ENCODE measurements around the gene PNKD.

PNKD gene

DNA sequence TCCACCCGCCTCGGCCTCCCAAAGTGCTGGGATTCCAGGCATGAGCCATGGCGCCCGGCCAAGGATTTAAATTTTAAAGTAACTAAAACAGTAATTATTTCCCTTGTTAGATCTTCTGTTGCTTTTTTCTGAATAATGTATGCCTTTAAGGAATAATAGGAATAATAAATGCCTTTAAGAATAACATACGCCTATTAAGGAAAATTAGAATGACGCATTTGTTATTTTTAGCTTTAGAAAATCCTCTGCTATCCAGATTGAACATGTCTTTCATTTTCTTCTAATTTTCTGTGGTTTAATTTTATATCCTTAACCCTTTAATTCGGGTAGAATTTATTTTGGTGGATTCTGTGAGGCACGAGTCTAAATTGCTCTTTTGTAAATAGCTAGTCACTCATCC, 45.1 kb downstream of the PNKD start:
- DNase-seq = no peak

DNA sequence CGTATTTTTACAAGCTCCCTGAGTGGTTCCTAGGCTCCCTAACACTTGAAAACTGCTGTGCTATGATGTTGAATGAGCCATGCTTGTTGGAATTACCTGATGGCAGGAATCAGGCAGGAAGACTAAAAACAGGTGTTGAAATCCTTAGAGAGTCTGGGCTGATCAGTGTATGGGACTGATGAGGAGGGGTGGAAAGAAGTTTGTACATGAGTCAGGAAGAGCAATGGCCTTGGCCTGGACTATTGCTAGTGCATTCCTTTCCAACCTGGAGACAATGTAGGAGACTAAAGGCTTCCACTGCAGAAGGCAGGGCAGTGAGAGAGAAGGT, 46.9 kb downstream of the PNKD start:
- no peak for DNase-seq

DNA sequence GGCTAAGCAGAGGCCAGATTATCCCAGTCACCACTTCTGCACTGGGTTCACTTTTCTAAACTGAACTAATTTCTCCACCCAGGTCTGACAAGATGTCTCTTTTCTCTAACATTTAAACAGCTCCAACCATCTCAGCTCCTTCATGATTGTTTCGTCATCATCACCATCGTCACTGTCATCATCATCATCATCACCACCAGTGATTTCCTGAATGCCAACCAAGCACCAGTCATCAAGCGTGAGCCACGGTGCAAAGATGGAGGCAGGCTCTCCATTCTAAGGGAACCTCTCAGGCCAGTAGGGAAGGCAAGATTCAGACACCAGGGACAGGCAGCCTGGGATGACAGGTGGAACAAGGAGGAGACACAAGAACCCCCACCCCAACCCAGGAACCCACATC, 47.5 kb downstream of the PNKD start:
- no peak for DNase-seq

DNA sequence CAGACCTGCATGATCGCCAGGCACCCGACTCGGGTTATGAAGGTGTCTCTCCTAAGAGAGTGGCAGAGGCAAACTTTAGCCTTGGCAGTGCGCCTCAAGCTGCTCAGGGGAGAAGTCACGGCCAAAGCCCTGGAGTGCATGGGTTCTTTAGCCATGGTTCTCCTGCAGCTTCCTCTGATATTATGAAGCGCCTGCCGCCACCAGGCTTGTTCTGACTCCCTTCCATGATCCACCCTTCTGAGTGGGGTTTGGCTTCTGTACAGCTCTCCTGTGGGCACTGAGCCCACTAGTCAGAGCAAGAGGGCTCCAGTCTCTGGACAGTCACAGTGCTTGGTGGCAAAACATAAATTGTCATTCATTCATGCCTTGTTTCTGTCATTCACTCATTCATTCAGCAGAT, 47.9 kb downstream of the PNKD start:
- DNase-seq = no peak

DNA sequence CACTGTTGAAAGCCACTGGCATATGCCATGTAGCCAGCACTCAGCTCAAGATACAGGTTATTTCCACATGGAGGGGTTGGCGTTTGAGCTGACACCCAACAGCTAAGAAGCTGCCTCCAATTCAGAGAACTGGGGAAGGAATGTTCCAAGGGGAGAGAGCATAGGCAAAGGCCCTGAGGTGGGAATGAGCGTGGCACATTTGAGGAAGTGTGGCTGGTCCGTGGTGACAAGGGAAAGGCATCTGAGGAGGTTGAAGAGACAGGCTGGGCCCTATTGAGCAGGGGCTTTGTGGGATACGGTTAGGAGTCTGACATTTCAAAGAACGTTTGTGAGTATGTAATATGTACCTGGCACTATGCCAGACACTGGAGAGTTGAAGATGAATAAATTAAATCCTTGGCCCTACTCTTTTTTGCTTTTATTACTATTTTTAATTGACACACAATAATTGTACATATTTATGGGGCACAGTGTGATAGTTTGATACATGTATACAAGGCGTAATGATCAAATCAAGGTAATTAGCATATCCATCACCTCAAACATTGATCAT, 49.6 kb downstream of the PNKD start:
- DNase-seq = no peak

DNA sequence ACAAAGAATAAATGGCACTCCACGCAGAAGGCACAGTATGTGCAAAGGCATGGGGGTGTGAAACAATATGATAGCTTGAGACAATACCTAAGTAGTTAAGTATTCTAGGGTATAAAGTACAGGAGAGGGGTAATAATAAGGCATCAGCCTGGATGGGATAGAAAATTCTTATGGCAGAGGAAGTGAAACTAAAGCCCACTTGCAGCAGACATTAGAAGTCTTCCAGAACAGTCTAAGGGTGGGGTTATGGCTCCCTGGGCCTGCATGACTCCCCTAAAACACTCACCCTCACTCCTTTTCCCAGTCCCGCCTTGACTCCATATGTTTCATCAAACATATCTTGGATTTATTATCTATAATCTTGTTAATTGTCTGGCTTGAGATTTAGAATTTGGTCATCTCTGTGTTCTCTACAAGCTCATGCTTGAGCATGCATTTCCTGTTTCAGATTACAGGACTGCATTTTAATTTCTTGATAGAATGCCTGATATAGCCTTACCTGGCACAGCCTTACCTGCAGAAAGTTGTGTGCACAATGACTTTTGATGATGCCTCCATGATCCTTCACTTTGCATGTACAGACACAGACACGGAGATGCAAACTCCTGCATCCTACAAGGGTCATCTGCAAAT, 50.5 kb downstream of the PNKD start:
- DNase-seq = no peak

DNA sequence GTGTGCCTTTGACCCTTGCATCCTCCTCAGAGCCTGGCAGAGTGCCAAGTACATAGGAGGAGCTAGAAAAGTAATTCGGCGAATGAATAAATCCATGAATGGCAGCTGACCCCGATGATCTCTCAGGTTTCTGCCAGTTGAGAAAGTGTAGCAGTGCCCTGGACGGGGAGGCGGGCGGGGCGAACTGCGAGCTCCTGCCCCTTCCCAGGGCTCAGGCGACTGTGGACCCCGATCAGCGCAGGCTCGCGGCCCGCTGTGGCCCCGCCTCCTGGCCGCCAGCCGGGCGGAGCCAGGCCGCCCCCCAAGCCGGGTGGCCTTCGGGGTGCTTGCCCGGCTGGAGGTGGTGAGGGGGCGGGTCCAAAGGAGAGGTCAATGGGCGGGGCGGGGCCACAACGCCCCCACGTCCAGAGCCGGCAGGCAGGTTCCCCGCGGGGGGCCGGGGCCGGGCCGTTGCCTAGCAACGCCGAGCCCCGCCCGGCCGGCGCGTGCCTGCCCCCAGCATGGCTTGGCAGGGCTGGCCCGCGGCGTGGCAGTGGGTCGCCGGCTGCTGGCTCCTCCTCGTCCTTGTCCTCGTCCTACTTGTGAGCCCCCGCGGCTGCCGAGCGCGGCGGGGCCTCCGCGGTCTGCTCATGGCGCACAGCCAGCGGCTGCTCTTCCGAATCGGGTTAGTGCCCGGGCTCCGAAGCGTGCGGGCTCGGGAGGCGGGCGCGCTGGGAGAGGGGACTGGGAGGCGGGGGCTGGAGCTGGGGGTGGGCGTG, 52.6 kb downstream of the PNKD start:
- DNase-seq = peak in 41 of 51 donors; percentile 27 to 88 (median 58)

DNA sequence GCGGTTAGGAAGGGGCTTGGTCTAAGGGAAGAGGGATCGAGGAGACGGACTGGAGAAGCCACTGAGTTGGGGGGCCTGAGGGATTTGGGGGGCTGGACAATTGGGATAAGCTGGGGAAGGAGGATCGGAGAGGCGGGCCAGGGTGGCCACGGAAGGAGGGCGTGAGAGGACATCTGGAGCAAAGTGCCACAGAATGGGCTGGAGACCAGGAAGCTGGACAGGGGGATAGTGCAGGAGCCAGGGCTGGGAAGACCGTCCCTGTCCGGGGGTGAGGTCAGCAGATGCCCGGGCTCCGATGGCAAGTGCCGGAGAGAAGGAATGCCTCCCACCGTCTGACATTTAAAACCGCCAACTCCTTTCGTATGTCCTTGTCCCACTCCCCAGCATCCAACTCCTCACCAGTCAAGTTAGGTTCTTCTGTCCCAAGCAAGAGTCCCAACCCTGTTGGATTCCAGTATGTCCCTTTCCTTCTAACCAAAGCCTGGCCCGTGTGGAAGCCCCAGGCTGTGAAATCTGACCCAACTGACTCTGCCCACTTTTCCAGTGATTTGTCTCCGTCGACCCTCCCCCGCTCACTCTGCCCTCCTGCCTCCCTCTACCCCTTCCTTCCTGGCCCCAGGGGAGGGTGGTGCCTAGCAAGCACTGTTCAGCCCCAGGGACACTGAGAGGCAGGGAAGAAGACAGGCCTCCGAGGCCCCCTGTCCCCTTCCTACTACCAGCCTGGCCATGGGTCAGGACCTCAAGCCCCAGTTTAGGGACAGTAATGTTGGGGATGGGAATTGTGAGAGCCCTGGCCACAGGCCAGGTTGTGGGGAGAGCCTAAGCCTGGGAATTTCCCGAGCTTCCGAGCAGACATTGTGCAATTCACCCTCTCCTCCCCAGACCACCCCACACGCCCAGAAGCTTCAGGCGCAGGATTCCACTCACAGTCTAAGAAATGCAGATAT, 53.5 kb downstream of the PNKD start:
- peak in 2 of 51 donors; percentile 14 to 53 for DNase-seq

DNA sequence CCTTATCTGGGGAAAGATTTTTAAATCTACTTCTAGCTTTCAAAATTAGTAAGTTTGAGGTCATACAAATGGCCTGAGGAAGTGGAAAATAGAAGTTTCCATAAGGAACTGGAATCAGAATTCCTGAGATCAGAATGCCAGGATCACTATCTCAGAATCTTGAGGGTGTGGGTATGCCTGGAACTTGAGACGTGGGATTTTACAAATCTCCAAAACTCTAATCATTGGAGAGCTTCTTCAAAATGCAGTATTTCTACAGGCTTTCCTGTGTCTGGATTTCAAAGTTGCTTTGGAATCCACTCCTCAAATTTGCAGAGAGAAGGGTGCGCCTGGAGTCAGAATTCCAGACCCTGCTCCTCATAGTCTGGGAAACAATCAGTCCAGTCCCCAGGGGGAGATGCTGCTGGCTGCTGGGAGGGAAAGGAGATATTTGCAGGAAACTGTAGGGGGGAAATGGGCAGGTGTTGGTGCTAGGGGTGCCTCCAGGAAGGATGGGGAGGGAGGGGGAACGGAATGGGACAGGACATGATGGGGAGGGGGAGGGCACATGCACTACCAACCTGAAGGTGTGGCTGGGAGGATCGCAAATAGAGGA, 55.3 kb downstream of the PNKD start:
- no peak for DNase-seq

DNA sequence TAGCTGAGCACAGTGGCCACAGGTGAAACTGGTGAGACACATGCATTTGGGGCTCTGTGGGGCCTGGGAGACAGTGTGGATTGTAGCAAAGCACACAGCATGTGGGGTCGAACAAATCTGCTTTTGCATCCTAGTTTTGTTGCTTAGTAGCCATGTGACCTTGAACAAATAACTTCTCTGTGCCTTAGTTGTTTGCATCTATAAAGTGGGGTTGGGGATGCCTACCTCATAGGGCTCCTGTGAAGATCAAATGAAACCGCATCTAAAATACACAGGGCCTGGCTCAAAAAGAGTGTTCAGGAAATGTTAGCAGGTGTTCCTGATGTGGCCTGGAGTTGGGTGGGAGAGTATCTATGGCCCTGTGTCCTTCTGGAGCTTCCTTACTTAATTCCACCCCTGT, 56.0 kb downstream of the PNKD start:
- no peak for DNase-seq

DNA sequence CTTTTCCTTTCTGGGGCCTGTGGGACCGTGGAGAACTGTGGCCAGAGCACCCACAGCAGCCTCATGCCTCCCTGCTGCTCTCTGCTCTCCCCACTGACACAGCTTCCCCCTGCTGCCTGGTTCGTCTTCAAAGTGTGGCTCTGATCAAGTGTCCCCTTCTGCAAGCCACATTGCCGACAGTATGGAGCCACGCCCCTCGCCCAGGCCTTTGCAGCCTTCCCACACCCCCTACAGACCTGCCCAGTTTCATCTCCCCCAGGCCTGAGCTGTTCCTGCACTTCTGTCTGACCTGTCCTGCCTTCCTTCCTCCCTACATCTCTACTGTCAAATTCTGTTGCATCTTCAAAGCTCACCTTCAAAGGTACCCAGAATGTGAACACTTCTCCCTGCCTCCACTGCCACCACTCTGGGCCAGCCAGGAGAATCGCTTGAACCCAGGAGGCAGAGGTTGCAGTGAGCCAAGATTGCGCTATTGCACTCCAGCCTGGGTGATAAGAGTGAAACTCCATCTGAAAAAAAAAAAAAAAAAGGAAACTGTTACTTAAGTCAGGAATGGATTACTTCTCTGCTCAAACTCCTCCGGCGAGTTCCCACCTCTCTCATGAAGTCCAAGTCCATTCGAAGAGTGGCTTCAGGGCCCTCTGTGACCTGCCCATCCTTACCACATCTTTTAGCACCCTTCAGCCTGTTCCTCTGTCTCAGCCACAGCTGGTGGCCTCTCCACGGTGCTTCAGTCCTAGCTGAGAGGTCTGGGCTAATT, 57.3 kb downstream of the PNKD start:
- DNase-seq = no peak

DNA sequence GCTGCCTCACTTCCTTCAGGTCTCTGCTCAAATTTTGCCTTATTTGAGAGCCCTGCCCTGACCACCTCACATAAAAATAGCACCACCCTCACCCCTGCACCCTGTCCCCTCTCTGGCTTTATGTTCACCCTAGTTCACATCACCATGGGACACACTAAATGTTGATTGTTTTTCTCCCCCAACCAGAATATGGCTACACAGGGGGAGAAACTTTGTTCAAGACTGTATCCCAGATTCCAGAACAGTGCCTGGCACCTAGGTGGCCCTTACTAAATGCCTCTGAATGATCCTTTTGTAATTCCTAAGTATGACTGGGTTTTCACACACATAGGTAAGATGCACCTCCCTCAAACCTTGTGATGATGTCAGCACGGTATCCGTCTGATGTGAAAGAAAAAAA, 58.0 kb downstream of the PNKD start:
- DNase-seq = no peak

DNA sequence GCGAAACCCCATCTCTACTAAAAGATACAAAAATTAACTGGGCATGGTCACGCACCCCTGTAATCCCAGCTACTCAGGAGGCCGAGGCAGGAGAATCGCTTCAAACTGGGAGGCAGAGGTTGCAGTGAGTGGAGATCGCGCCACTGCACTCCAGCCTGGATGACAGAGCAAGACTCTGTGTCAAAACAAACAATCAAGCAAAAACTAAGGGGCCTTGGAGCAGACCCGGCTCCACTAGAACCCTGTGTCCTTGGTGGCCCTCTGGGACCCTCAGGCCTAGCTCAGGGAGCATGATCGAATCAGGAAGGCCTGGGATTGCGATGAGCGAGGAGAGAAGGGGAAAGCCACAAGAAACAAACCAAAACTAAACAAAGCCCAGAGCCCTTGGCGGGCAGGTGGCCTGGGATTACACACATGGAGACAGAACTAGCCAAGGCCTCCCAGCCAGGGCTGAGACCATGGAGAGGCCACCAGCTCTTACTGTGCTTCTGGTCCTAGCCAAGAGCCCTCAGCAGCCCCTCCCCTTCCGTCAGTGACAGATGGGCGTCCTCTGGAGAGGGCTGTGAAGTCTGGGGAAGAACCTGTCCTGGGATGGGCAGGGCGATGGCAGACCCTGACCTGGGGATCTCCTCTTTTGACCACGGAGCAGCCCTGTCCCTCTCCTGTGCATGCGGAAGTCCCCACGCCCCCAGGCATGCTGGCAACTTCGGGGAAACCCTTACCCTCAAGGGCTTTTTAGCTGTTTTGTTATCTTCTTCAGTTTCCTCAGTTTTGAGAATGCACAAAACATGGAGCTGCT, 58.9 kb downstream of the PNKD start:
- DNase-seq = no peak

DNA sequence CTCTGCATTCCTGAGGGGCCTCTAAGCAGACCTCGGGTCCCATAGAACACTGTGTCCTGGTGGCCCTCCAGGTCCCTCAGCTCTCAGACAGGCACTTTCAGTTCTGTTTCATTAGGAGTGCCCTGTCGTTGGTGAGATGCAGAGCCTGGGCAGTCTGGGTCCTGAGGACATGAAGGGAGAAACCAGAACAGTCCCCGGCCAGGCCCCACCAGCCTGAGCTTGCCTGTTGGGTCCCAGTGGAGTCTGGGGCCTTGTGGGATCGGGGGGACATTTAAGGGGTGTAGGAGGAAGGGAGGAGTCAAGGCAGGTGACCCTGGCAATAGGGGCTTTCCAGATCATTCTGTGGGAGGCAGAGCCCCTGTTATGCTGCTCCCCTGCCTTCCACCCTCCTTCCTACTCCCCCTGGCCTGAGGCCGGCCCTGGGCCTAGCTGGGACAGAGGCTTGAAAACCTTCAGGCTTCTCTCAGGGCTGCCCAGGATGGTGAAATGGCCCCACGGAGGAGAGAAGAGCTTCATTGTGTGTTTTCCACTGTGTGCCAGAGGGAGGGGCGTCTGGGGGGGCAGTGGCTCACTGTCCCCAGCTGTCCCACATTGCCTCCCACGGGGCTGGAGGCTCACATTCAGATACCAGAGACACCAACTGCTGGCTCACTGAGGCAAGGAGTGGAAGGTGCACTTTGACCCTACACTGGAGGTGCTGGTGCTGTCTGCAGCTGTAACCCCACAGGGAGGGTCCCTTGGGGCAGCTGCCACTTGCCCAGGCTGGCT, 59.7 kb downstream of the PNKD start:
- DNase-seq = peak in 7 of 51 donors; percentile 14 to 48 (median 36)

DNA sequence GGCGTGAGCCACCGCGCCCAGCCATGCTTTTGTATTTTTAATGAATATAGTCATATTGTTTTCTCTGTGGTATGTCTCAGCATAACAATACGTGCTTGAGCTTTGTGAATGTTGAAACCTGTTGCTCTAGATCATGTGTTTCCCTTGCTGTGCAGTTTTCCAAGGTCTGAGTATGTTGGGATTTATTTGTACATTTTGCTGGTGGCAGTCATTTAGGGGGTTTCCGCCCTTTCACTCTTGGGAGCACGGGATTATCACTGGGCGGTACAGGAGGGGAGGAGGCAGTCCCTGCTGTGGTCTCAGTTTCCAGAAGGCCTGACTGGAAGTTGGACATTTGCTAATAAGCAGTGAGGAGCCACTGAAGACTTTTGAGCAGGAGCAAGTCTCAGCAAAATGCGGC, 61.4 kb downstream of the PNKD start:
- DNase-seq = no peak

DNA sequence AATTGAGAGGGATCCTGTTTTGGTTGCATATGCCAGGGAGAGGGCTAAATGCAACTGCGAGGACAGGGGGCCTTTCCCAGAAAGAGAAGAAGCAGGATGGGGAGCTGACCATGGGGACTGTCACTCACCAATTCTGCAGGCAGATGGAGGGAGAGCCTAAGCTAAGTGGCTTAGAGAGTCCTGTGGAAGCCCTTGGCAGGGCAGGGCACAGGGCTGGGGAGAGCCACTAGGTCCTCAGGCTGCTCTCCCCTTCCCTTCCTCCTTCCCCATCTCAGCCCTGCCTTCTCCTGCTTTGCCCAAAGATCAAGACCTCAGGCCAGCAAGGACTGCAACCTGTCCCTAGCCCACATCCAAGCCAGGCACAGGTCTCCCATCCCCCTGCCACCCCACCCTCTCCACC, 62.0 kb downstream of the PNKD start:
- DNase-seq = no peak

DNA sequence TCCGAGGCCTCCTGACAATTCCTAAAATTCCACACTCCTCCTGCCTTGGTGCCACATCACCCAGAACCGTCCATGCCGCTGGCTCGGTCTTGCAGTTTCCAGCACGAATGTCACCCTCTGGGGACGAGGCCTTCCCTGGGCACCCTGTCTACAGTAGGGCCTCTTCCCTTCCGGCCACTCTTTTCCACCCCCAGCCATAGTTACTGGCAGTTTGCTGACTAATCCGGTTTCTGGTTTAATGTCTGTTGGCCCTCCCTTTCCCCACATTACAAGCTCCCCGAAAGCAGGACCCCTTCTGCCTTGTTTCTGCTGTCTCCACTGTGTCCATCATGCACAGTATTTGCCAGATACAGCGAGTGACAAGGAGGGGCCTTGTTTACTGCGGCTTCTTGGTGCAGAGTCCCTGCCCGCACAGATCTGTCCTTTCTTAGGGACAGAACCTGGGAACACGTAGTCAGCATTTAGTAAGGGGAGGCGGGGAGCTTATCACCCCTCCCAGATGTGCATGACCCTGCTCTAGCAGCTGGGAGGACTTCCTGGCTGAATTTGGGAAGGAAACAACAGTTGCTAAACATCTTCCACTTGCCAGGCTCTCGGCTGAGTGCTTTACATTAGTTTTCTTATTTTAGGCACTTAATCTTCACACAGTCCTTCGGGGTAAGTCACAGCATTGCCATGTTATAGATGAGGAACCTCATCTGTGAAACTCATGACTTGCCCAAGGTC, 62.8 kb downstream of the PNKD start:
- peak in 1 of 51 donors; percentile 14 for DNase-seq

DNA sequence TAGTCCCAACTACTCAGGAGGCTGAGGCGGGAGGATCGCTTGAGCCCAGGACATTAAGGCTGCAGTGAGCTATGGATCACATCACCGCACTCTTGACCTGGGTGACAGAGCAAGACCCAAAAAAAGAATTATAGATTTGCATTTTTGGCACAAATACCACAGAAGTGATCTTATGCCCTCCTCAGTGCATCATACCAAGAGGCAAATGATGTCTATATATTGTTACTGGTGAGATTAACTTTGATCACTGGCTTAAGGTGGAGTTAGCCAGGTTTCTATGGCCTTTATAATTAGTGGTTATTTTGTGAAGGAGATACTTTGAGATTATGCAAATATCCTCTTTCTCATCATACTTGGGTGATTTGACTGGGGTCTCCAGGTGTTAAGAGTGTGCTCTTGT, 64.2 kb downstream of the PNKD start:
- no peak for DNase-seq

DNA sequence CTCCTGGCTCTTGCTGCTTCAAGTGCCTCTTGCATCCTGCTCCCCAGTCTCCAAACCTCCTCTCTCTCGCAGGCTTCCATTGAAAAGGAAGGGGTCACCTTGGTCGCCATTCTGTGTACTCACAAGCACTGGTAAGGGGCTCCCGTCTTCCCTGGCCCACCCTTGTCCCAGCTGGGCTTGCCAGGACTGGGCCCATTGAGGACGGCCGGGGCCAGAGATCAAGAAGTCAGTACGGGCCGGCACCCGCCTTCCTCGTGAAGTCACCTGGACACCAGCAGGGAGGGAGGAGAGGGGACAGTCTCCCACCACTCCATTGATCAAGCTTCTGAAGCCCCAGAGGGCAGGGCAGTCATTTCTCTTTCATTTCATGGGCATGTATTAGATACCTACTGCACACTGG, 70.3 kb downstream of the PNKD start:
- no peak for DNase-seq
